ENCODE results near the gene GPR137B. TPM values are rescaled to one million over a fixed set of nuclear protein-coding genes. Genes with fewer than 3 reads are reported as not detected.

Gene GPR137B
- total and polyA plus RNA-seq, 2 of the 8 experiments (the other 6 are each of a cell fraction or from before 2014, with no cell fraction given), result 6.9 to 7.7 TPM

GRCh38 chr1:236154671-236155398 is 12.5 kb downstream of the GPR137B start:
- no peak overlapping the region for H3K4me2 ChIP-seq (ENCODE audit: insufficient read depth in 1 of 2, low read depth in 2 of 2, low read length in 2 of 2)
- no peak overlapping the region for H3K4ac ChIP-seq (replicated peaks; ENCODE audit: insufficient read length, low read depth, low read length)
- CTCF ChIA-PET (ENCODE audit: partially characterized antibody), result interaction anchor here (1.0 to 2.1 kb wide), 10 partner anchors 11 to 376 kb away, joined by 3 to 8 read pairs (median 5); no protein-coding TSS in a partner anchor
- H3K79me2 ChIP-seq (ENCODE audit: control insufficient read depth in 1 of 2, insufficient read depth in 2 of 2, low read length in 2 of 2), result peaks cover 0 to 8% of the 10 kb centered on the region in 2 experiments; a peak in 1 of 4 replicates
- POLR2A ChIA-PET (ENCODE audit: partially characterized antibody), result no interaction called here
- no peak overlapping the region for H3K9ac ChIP-seq (replicated peaks in 1 of 4; ENCODE audit: extremely low read depth in 1 of 4, low read depth in 3 of 4, low read length in 3 of 4)
- peaks cover 4% of the 10 kb centered on the region; the same call in 1 of the 2 replicates for H3K23me2 ChIP-seq (ENCODE audit: low read depth, low read length)
- peaks cover 0 to 14% of the 10 kb centered on the region in 2 experiments for H4K20me1 ChIP-seq (replicated peaks in 1 of 2; ENCODE audit: control insufficient read depth in 1 of 2, insufficient read depth in 2 of 2, low read length in 2 of 2)
- H3K9me3 ChIP-seq (ENCODE audit: insufficient read depth in 2 of 2, low read depth in 1 of 2, low read length in 1 of 2), result no peaks in the 10 kb centered on the region
- H2AFZ ChIP-seq (ENCODE audit: low read length), result no peak overlapping the region
- H2BK12ac ChIP-seq (ENCODE audit: low read depth, low read length), result no peak overlapping the region
- no peak overlapping the region for H3K56ac ChIP-seq (replicated peaks; ENCODE audit: insufficient read length, low read depth, low read length)
- no peak for FAIRE-seq
- no peak overlapping the region for H3K4me3 ChIP-seq (ENCODE audit: extremely low read depth in 1 of 4, insufficient read depth in 2 of 4, low read depth in 3 of 4, low read length in 4 of 4)
- H4K91ac ChIP-seq (replicated peaks; ENCODE audit: insufficient read length, low read length), result no peak overlapping the region
- 93% methylated on average over 24 of the region's 24 CpGs; no CpG with 5 or more reads in 1 of the 2 experiments for whole genome bisulfite sequencing, 2 experiments (ENCODE audit: extremely low coverage in 1 of 2, insufficient coverage in 1 of 2, insufficient read length in 1 of 2, insufficient replicate concordance in 2 of 2, low coverage in 1 of 2, low lambda C conversion rate in 2 of 2, missing lambda C conversion rate in 1 of 2)
- no peak overlapping the region for H2AK5ac ChIP-seq (ENCODE audit: low read depth, low read length)
- no peak overlapping the region for H2BK20ac ChIP-seq (ENCODE audit: low read length)
- no peak overlapping the region for H3K27ac ChIP-seq (ENCODE audit: low read depth, low read length)
- H3K79me1 ChIP-seq (ENCODE audit: low read depth, low read length), result peaks cover 4% of the 10 kb centered on the region
- H3K23ac ChIP-seq (ENCODE audit: insufficient read length), result no peak overlapping the region
- peaks cover 0 to 9% (median 3%) of the 10 kb centered on the region in 4 experiments; a peak in 4 of 7 replicates for H3K4me1 ChIP-seq (replicated peaks in 1 of 4; ENCODE audit: control insufficient read depth in 3 of 4, insufficient read depth in 4 of 4, low read length in 3 of 4)
- no peak overlapping the region for H2BK120ac ChIP-seq (replicated peaks; ENCODE audit: low read depth, low read length)
- no peak overlapping the region for H4K5ac ChIP-seq (ENCODE audit: insufficient read length, low read depth, low read length)
- H3K18ac ChIP-seq (ENCODE audit: extremely low read depth, low read length), result no peak overlapping the region
- no peaks in the 10 kb centered on the region; a peak in 1 of 8 replicates for H3K36me3 ChIP-seq (ENCODE audit: control insufficient read depth in 2 of 4, insufficient read depth in 4 of 4, low read length in 3 of 4)
- H2BK5ac ChIP-seq (ENCODE audit: low read depth, low read length), result no peak overlapping the region; the same call in 1 of the 2 replicates
- no peak overlapping the region for H3K14ac ChIP-seq (ENCODE audit: insufficient read length)
- no peak overlapping the region for H4K8ac ChIP-seq (ENCODE audit: extremely low read depth, insufficient read depth, low read length)
- no peak for DNase-seq (ENCODE audit: low read depth in 1 of 2, low spot score in 2 of 2)
- no peak overlapping the region for H2BK15ac ChIP-seq (ENCODE audit: low read length)
- no peaks in the 10 kb centered on the region for H3K27me3 ChIP-seq (replicated peaks in 1 of 4; ENCODE audit: control insufficient read depth in 3 of 4, extremely low read depth in 1 of 4, insufficient read depth in 3 of 4, low read length in 3 of 4)
- no peak for TF ChIP-seq SP1 (IDR thresholded peaks at IDR 0.05; ENCODE audit: low read depth, low read length)
- TF ChIP-seq POLR2A (IDR thresholded peaks at IDR 0.05; ENCODE audit: control extremely low read depth in 1 of 2, low read depth in 2 of 2, low read length in 2 of 2), result no peak
- TF ChIP-seq RFX5 (IDR thresholded peaks at IDR 0.05; ENCODE audit: borderline replicate concordance, low read depth, low read length), result no peak
- no peak for TF ChIP-seq NANOG (IDR thresholded peaks at IDR 0.05; ENCODE audit: insufficient read depth, low read depth, low read length, poor library complexity, severe bottlenecking)
- no peak for TF ChIP-seq HDAC2 (IDR thresholded peaks at IDR 0.05; ENCODE audit: borderline replicate concordance in 1 of 2, low read depth in 2 of 2, low read length in 2 of 2)
- TF ChIP-seq SP2 (IDR thresholded peaks at IDR 0.05; ENCODE audit: low read length), result no peak
- no peak for TF ChIP-seq POLR2AphosphoS5 (IDR thresholded peaks at IDR 0.05; ENCODE audit: low read depth, low read length)
- no peak for TF ChIP-seq SUZ12 (IDR thresholded peaks at IDR 0.05; ENCODE audit: low read length)
- no peak for TF ChIP-seq RBBP5 (IDR thresholded peaks at IDR 0.05; ENCODE audit: borderline replicate concordance, low read depth, low read length)
- TF ChIP-seq SAP30 (IDR thresholded peaks at IDR 0.05; ENCODE audit: insufficient read depth, insufficient replicate concordance, low read length), result no peak
- TF ChIP-seq EGR1 (IDR thresholded peaks at IDR 0.05; ENCODE audit: borderline replicate concordance, low read depth, low read length), result no peak
- no peak for TF ChIP-seq RAD21 (IDR thresholded peaks at IDR 0.05 in 1 of 2, conservative IDR thresholded peaks at IDR 0.05 in 1 of 2; ENCODE audit: low read depth in 2 of 2, low read length in 2 of 2)
